Spleen (tissue), 7 donors: ENCODE results near the gene LPIN3.
A peak's percentile ranks its signal among the peaks of the same experiment; 100 is the strongest.

Source experiments
- POLR2A ChIP-seq, 3 donors: fragments of 450-650 bp; IDR thresholded peaks; one replicate each; pipeline ENCODE4 v1.5.1; 2017; ENCODE audit warnings: antibody characterized with exemption in 3 of 3, mild to moderate bottlenecking in 1 of 3
- POLR2AphosphoS5 ChIP-seq, 3 donors: sonication (generic); formaldehyde crosslinking; IDR thresholded peaks; one replicate each; pipeline ENCODE4 v1.5.1; 2017; ENCODE audit warnings: antibody characterized with exemption in 3 of 3
- TF ChIP-seq, protein P1 (sequence below), 11 experiments: fragments of 200-600 bp in 7 of 11; fragments of 450-650 bp in 4 of 11; sonication (generic) in 4 of 11; IDR thresholded peaks in 8 of 11; conservative IDR thresholded peaks in 3 of 11; 1 replicate in 7 of 11; 2 replicates in 4 of 11; pipeline versions ENCODE4 v1.4.0 to v1.8.0; 2016 to 2021; ENCODE audit warnings: antibody characterized with exemption in 11 of 11, inconsistent platforms in 4 of 11, mild to moderate bottlenecking in 1 of 11
- donor health status: DM: no; HTN: no; CAD: no; lungs with moderate emphysema.
- donor health status: DM: no; HTN: no; CAD: no.
- donor health status: DM: no; HTN: no; CAD: no.

DNA sequence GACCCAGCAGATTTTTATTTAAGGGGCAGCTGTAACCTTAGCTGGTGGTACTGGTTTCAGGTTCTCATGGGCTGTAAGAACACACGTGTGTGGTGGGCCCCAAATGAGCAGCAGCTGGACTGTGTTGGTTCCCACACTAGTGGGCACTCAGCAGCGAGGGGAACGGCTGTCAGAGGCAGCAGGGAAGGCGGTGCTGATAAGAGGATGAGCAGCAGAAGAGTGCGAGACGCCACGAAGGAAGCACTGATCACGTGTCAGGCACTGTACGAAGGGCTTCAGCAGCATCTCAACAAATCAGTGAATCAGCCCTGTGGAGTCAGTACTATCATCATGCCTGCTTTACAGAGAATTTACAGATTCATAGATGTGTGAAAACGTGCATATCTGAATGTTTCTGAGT is 67.0 kb downstream of the LPIN3 start:
- TF ChIP-seq, protein P1, sequence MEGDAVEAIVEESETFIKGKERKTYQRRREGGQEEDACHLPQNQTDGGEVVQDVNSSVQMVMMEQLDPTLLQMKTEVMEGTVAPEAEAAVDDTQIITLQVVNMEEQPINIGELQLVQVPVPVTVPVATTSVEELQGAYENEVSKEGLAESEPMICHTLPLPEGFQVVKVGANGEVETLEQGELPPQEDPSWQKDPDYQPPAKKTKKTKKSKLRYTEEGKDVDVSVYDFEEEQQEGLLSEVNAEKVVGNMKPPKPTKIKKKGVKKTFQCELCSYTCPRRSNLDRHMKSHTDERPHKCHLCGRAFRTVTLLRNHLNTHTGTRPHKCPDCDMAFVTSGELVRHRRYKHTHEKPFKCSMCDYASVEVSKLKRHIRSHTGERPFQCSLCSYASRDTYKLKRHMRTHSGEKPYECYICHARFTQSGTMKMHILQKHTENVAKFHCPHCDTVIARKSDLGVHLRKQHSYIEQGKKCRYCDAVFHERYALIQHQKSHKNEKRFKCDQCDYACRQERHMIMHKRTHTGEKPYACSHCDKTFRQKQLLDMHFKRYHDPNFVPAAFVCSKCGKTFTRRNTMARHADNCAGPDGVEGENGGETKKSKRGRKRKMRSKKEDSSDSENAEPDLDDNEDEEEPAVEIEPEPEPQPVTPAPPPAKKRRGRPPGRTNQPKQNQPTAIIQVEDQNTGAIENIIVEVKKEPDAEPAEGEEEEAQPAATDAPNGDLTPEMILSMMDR (IDR thresholded peaks at IDR 0.05 in 8 of 11, conservative IDR thresholded peaks at IDR 0.05 in 3 of 11) = no peak
- TF ChIP-seq POLR2AphosphoS5 (IDR thresholded peaks at IDR 0.05) (peak in 1 of 3 donors; percentile 10), POLR2A (IDR thresholded peaks at IDR 0.05) (no peak)
